Prostate gland (tissue), 2 donors: ENCODE data around the gene PTK6.

ENCODE experiments used
- POLR2A ChIP-seq: fragments of 450-650 bp; IDR thresholded peaks from one replicate; pipeline ENCODE4 v1.6.1; 2016; ENCODE audit warnings: antibody characterized with exemption, mild to moderate bottlenecking
- TF ChIP-seq, protein P1 (sequence below), 4 experiments: fragments of 200-600 bp in 2 of 4; fragments of 450-650 bp in 2 of 4; sonication (generic) in 2 of 4; IDR thresholded peaks; 1 replicate in 3 of 4; 2 replicates in 1 of 4; pipeline ENCODE4 v1.5.1; 2016 to 2019; ENCODE audit warnings: antibody characterized with exemption in 4 of 4, mild to moderate bottlenecking in 2 of 4, moderate library complexity in 2 of 4

DNA sequence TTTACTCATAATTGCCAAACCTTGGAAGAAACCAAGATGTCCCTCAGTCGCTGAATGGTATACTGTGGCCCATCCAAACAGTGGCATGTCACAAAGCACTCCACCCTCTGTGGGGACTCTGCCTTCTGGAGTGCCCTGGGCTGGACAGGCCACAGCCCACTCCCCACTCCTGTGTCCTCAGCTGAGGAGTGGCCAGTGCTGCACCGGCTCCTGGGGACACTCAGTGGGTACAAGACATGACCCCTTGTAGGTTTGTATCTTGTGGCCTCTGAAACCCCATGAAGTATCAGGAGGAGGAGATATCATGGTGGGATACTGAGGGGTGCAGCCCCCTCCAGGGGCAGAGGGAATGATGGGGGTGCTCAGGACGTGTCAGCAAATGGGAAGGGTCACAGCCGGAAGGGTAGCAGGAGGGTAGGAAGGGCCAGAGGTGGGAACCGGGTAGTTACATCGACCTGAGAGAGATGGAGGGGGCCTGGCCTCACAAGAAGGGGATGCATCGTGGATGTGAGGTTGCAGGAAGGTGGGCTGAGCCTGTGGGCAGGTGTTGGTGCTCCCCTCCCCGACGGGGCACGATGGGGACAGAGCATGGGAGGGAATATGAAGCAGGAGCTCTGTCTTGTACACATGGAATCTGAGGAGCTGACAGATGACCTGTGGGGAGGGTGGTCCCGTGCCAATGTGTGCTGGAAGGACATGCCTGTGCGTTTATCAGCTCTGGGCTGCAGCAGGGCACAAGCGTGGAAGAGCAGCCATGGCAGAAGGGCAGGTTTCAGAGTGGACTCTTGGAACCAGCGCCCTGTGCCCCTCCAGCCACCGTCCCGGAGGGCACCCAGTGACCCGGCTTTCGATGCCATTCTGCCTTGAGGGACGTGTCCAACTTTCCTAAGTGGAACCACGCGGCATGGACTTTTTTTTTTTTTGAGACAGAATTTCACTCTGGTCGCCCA lies 48.7 kb upstream of the PTK6 start:
- TF ChIP-seq, protein P1, sequence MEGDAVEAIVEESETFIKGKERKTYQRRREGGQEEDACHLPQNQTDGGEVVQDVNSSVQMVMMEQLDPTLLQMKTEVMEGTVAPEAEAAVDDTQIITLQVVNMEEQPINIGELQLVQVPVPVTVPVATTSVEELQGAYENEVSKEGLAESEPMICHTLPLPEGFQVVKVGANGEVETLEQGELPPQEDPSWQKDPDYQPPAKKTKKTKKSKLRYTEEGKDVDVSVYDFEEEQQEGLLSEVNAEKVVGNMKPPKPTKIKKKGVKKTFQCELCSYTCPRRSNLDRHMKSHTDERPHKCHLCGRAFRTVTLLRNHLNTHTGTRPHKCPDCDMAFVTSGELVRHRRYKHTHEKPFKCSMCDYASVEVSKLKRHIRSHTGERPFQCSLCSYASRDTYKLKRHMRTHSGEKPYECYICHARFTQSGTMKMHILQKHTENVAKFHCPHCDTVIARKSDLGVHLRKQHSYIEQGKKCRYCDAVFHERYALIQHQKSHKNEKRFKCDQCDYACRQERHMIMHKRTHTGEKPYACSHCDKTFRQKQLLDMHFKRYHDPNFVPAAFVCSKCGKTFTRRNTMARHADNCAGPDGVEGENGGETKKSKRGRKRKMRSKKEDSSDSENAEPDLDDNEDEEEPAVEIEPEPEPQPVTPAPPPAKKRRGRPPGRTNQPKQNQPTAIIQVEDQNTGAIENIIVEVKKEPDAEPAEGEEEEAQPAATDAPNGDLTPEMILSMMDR (IDR thresholded peaks at IDR 0.05): no peak
- no peak for TF ChIP-seq POLR2A
